ENCODE data around the gene PHACTR4. TPM values are rescaled to one million over a fixed set of nuclear protein-coding genes. Genes with fewer than 3 reads are reported as not detected.

Gene PHACTR4
- total and polyA plus RNA-seq, 9 of the 15 experiments (the other 6 are each of a cell fraction or from before 2014, with no cell fraction given), result 6.4 to 43.6 (median 14.2) TPM

- no peak for TF ChIP-seq MTA2 (IDR thresholded peaks at IDR 0.05; ENCODE audit: low read depth)
- TF ChIP-seq AFF1 (IDR thresholded peaks at IDR 0.05; ENCODE audit: low read depth in 1 of 2, partially characterized antibody in 2 of 2), result peak in 1 of 2 experiments; percentile 97
- no peak for TF ChIP-seq PRPF4 (IDR thresholded peaks at IDR 0.05; ENCODE audit: insufficient read depth, low read depth, low read length, poor library complexity, severe bottlenecking)
- no peak for TF ChIP-seq DLX4 (CRISPR knock-in tag; IDR thresholded peaks at IDR 0.05)
- no peak for TF ChIP-seq RFX1 (IDR thresholded peaks at IDR 0.05)
- TF ChIP-seq KHSRP (IDR thresholded peaks at IDR 0.05), result no peak; the same call in 1 of the 2 replicates
- no peak for TF ChIP-seq CREB3 (tag; conservative IDR thresholded peaks at IDR 0.05; ENCODE audit: low read depth)
- TF ChIP-seq KLF13 (tag; IDR thresholded peaks at IDR 0.05; ENCODE audit: borderline replicate concordance, low read depth), result peak; percentile 70; the same call in 1 of the 2 replicates
- no peak for TF ChIP-seq CEBPZ (IDR thresholded peaks at IDR 0.05; ENCODE audit: borderline replicate concordance, low read depth, low read length)
- TF ChIP-seq RAD51 (IDR thresholded peaks at IDR 0.05; ENCODE audit: borderline replicate concordance, low read depth), result no peak
- peak; percentile 58; the same call in 1 of the 2 replicates for TF ChIP-seq FOXK1 (CRISPR knock-in tag; IDR thresholded peaks at IDR 0.05; ENCODE audit: borderline replicate concordance)
- no peak for TF ChIP-seq MTF1 (CRISPR knock-in tag; IDR thresholded peaks at IDR 0.05; ENCODE audit: borderline replicate concordance)
- no peak for TF ChIP-seq NR1H2 (CRISPR knock-in tag; IDR thresholded peaks at IDR 0.05)
- TF ChIP-seq MYC (IDR thresholded peaks at IDR 0.05; ENCODE audit: low read depth, low read length), result peak; percentile 92
- TF ChIP-seq MYC (CRISPR knock-in tag; IDR thresholded peaks at IDR 0.05; ENCODE audit: borderline replicate concordance, low read depth), result no peak
- no peak for TF ChIP-seq ZNF316 (IDR thresholded peaks at IDR 0.05)
- TF ChIP-seq NCOA2 (IDR thresholded peaks at IDR 0.05; ENCODE audit: partially characterized antibody in 2 of 2), result no peak
- no peak; the same call in 1 of the 2 replicates for TF ChIP-seq BRD4 (IDR thresholded peaks at IDR 0.05)
- no peak for TF ChIP-seq FUS (optimal IDR thresholded peaks at IDR 0.05; ENCODE audit: low read depth, low read length)
These were observed 136.1 kb downstream of the PHACTR4 start, which contains the start of gene RCC1 (continued) for GRCh38 chr1:28505406-28506187.

All from K562 (cell line).